GM19397 (cell line): ENCODE results near the gene CLTA.
"Not testable (repeated sequence)": the region's sequence is repeated elsewhere in the genome, so short reads cannot be mapped to it uniquely, and the experiment has no call there.

ENCODE experiments used
- ATAC-seq: cut with Tn5 transposase; IDR thresholded peaks from one replicate; pipeline ENCODE4 v1.9.1; 2021; ENCODE audit warnings: mild to moderate bottlenecking, moderate library complexity; ENCODE audit not compliant: unreplicated experiment

Gene CLTA

DNA sequence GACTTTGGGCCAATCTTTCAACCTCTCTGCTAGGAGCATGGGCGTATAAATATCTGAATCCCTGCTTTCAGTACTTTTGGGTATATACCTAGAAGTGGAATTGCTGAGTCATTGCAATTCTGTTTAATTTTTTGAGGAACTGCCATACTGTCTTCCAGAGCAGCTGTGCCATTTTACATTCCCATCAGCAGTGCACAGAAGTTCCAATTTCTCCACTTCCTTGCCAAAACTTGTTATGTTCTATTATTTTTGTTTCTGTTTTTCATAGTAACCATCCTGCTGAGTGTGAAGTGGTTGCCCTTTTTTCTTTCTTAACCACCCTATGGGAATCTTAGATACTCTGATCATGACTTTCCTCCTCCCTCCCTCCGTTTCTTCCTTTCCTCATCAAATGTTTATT is 32.6 kb upstream of the CLTA start:
- ATAC-seq = no peak

- no peak for ATAC-seq
Measured at GRCh38 chr9:36158917-36159316, 31.8 kb upstream of the CLTA start.

DNA sequence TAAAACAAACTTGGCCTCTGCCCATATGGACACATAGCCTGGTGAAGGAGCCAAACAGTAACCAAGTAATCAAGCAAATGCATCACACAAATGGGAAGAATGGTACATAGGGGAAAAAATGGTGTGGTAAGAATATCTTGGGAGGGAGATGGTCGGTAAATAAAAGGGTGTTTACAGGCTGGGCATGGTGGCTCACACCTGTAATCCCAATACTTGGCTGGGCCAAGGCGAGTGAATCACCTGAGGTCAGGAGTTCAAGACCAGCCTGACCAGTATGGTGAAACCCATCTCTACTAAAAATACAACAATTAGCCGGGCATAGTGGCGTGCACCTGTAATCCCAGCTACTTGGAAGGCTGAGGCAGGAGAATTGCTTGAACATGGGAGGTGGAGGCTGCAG is 31.2 kb upstream of the CLTA start:
- not testable (repeated sequence) for ATAC-seq

GRCh38 chr9:36160126-36160525 is 30.6 kb upstream of the CLTA start:
- ATAC-seq = not testable (repeated sequence)

- ATAC-seq = no peak
Measured at GRCh38 chr9:36161187-36161586, 29.5 kb upstream of the CLTA start.

DNA sequence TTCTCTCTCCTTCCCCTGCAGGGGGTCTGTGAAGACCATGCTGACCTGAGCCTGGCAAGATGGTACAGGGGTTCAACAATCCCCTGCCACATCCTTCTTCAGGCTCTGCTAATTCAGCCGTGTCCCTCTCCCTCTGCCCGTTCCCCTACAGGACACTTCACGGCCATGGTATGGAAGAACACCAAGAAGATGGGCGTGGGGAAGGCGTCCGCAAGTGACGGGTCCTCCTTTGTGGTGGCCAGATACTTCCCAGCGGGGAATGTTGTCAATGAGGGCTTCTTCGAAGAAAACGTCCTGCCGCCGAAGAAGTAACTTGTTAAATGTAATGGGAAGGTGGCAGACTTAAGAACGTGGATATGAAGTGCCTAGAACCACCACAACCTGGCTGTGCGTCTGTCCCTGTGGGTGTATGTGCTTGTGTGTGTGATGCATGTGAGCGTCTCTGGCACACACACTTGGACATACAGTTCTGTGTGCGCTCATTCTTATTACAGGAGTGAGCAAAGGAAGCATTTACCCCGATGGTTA is 28.4 kb upstream of the CLTA start:
- ATAC-seq = no peak

DNA sequence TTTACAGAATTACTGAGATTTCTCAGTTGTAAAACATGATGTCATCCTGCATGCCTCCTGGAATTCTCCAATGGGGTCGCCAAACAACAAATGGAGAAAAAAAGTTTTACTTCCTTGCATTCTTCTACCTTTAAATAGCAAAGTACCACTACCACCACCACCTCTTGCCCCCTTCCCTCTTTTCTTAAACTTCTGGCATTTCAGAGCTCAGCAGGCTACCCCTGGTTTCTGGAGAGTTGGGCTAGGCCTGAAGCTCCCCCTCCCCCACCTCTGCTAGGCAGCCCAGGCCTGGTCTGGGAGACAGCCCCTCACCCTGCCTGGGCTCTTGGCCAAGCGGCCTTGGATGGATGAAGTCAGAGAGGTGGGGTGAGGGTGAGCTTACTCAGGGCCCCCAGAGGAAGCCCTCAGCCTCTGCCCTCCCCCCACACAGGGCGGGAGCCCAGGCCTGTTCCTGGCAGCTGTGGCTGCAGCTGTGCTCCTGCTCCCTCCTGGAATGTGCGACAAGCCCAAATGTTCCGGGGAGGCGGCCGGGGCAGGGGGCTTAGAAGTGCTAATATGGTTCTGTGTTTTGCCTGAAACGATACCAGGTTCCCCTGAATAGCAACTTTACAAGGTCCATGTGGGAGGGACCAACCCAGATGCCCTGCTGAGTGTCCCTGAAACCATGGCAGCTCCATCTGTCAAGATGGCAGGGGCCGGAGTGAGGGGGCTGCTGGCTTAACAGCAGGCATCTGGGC is 27.5 kb upstream of the CLTA start:
- ATAC-seq = no peak

- no peak for ATAC-seq
Measured at GRCh38 chr9:36163786-36164170, 26.9 kb upstream of the CLTA start.

DNA sequence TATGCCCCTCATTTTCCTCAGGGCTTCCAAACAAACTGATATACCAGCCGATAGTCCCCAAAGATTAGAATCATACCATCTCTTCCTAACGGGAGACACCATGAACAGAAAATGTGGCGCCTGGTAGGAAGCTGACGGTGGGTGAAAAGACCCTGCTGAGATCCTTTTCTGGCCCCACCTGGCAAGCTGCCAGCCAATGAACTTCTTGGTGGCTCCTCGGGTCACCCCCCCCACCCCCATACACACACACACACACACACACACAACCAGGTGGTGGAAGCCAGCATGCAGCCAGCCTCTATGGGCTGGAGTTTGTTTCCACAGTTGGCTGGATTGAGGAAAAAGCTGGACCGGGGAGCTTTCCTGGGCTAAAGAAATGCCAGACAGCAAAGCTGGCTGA is 26.3 kb upstream of the CLTA start:
- no peak for ATAC-seq

DNA sequence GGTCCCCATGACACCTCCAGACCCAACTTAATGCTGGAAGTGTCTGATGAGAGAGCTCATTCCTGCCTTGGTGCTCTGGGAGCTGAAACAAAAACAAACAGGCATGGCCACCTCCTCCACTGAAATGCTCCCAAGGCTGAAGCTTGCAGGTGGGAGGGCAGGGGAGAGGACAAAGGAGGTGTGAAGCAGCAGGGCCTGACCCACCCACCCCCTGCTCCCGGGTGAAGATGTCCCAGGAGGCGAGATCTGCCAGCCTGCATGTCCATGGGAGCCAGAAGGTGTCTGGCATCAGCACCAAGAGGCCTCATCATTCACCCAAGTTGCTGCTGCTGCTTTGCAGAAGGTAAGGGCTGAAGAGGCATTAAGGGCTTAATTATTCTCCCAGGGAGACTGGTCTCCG is 25.7 kb upstream of the CLTA start:
- ATAC-seq = no peak

GRCh38 chr9:36165826-36166167 is 24.9 kb upstream of the CLTA start:
- no peak for ATAC-seq

DNA sequence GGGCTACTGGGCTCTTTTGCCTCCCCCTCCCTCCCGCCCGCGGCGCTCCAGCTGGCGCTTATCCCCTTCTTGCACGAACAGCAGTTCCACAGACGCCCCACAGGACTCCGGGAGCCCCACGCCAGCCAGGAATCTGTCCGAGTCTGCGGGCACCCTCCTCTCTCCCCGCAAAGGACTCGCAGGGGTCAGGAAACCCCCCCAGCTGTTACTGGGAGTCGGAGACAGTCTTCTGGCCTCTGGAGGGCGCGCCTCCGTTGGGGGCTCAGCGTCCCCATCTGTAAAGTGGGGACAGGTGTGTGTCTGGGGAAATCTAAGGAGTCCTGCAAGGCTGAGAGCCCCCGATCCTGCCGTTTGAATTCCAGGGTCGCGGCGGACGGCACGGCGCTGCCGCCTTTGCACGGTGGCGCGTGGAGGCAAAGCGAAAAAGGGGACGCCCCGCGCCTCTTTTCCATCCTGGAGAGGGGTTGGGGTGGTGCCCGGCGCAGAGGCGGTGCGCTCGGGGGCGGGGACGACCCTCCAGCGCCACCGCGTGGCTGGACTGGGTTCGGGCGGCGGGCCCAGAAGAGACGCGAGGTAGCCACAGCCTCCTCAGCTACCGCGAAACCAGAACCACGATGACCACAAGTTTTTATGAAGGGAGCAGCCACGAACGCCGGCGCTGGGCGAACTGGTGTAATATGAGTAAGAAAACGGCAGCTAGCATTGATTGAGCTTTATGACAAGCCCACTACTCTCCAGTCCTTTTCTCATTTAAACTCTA is 24.4 kb upstream of the CLTA start:
- ATAC-seq = peak; percentile 89

DNA sequence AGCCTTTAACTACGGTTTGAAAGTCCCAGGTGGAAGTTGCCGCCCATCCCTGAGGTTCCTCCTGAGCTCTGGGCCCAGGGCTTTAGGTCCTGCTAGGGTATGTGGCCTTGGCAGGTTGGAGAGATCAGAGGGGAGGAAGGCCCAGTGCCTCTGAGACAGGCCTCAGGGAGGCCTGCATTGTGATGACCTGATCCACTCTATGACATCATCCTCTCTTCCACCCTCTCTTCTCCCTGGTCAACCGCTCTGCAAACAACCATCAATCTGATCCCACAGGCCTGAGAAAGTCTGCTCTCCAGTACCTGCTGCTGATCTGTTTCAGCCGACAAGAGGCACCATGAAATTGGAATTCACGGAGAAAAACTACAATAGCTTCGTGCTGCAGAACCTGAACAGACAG is 21.6 kb upstream of the CLTA start, which contains the start of gene CCIN:
Gene CCIN (plus strand): TSS at position 223 of the 400 bp plus-strand sequence. CDS start 115 bp downstream, at position 338.
- ATAC-seq = no peak

DNA sequence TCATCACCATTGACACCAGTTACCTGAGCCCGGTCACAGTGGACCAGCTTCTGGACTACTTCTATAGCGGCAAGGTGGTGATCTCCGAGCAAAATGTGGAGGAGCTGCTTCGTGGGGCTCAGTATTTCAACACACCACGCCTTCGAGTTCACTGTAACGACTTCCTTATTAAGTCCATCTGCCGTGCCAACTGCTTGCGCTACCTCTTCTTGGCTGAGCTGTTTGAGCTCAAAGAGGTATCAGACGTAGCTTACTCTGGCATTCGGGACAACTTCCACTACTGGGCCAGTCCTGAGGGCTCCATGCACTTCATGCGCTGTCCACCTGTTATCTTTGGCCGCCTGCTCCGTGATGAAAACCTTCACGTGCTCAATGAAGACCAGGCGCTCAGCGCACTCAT is 21.0 kb upstream of the CLTA start:
- ATAC-seq = no peak

DNA sequence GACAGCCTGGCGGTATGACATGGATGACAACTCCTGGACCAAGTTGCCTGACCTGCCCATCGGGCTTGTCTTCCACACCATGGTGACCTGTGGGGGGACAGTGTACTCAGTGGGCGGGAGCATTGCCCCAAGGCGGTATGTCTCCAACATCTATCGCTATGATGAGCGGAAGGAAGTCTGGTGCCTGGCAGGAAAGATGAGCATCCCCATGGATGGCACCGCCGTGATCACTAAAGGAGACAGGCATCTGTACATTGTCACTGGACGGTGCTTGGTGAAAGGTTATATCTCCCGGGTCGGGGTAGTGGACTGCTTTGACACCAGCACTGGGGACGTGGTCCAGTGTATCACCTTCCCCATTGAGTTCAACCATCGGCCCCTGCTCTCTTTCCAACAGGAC is 20.2 kb upstream of the CLTA start:
- no peak for ATAC-seq

DNA sequence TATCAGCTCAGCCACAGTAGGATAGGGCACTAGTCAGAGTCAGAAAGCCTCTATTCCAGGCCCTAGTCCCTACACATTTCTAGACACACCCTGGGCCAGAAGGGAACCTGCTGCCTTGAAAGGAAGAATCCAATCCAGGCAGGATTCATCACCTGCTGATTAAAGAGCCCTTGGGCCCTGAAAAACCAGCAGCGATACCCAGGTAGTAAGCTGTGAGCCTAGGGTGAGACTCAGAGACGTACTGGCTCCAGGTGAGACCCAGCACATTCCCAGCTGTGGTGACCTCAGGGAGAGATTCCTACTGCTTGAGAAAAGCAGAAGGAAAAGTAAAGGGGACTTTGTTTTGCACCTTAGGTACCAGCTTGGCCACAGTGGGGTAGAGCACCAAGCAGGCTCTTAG is 16.9 kb upstream of the CLTA start:
- ATAC-seq = no peak

DNA sequence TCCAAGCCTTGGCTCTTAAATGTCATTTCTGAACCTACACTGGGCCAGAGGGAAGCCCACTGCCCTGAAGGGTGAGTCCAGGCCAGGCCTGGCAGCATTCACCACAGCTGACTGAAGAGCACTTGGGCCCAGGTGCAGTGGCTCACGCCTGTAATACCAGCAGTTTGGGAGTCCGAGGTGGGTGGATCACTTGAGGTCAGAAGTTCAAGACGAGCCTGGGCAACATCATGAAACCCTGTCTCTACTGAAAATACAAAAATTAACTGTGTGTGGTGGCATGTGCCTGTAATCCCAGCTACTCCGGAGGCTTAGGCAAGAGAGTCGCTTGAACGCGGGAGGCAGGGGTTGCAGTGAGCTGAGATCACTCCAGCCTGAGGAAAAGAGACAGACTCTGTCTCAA is 16.4 kb upstream of the CLTA start:
- no peak for ATAC-seq

DNA sequence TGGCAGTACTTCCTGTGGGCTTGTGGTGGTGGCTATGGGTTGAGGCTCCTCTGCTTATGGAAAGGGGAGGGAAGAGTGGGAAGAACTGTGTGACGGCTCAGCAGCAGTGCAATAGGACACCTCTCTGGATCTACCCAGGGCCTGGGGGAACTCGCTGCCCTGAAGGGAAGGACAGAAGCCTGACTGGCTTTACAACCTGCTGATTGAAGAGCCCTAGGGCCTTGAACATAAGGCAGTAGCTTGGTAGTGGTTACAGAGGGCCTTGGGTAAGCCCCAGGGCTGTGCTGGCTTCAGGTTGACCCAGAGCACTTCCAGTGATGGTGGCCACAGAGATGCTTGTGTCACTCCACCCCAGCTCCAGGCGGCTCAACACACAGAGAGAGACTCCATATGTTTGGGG is 16.0 kb upstream of the CLTA start:
- ATAC-seq = no peak

- ATAC-seq = not testable (repeated sequence)
Measured at GRCh38 chr9:36175209-36175608, 15.5 kb upstream of the CLTA start.

DNA sequence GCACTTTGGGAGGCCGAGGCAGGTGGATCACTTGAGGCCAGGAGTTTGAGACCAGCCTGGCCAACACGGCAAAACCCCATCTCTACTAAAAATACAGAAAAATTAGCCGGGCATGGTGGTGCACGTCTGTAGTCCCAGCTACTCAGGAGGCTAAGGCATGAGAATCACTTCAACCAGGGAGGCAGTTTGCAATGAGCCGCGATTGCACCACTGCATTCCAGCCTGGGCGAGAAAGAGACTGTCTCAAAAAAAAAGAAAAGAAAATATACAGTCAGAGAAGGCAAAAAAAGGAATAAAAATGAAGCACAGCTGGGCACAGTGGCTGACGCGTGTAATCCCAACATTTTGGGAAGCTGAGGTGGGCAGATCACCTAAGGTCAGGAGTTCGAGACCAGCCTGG is 14.2 kb upstream of the CLTA start:
- not testable (repeated sequence) for ATAC-seq

GRCh38 chr9:36177571-36177970 is 13.2 kb upstream of the CLTA start:
- no peak for ATAC-seq

DNA sequence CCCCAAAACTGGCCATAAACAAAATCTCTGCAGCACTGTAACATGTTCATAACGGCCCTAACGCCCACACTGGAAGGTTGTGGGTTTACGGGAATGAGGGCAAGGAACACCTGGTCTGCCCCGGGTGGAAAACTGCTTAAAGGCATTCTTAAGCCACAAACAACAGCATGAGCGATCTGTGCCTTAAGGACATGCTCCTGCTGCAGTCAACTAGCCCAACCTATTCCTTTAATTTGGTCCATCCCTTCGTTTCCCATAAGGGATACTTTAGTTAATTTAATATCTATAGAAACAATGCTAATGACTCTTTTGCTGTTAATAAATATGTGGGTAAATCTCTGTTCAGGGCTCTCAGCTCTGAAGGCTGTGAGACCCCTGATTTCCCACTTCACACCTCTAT is 10.5 kb upstream of the CLTA start:
- not testable (repeated sequence) for ATAC-seq
